K562 (cell line): ENCODE data around the gene PUM2.
A peak's percentile ranks its signal among the peaks of the same experiment; 100 is the strongest.

Experiments
- CHCHD3 ChIP-seq: fragments of 250-450 bp; sonication (Bioruptor Pico); IDR thresholded peaks from 2 replicates; pipeline ENCODE4 v2.1.2; 2022; ENCODE audit warnings: mild to moderate bottlenecking
- FOXA1 ChIP-seq: fragments of 450-650 bp; IDR thresholded peaks from 2 replicates; pipeline ENCODE4 v1.6.1; 2016; ENCODE audit warnings: mild to moderate bottlenecking, borderline replicate concordance
- PPARD ChIP-seq: fragments of 250-450 bp; sonication (Bioruptor Pico); IDR thresholded peaks from 2 replicates; pipeline ENCODE4 v1.8.0; 2022; ENCODE audit warnings: inconsistent platforms, mild to moderate bottlenecking, moderate library complexity
- RBM22 ChIP-seq: fragments of 200-400 bp; formaldehyde crosslinking; IDR thresholded peaks from 2 replicates; pipeline ENCODE4 v1.6.1; 2018; ENCODE audit warnings: low read length, low read depth; ENCODE audit not compliant: poor library complexity, severe bottlenecking
- ZNF695 ChIP-seq: fragments of 450-650 bp; formaldehyde crosslinking; IDR thresholded peaks from 2 replicates; pipeline ENCODE4 v1.4.0; 2020; ENCODE audit warnings: mild to moderate bottlenecking, moderate library complexity
- TF ChIP-seq, protein P1 (sequence below), 3 experiments: IDR thresholded peaks in 2 of 3; conservative IDR thresholded peaks in 1 of 3; 2 replicates each; pipeline ENCODE4 v1.5.1; 2011 to 2012; ENCODE audit warnings: low read length in 3 of 3, mild to moderate bottlenecking in 3 of 3, control low read depth in 2 of 3, improper control_type of control experiment in 1 of 3, inconsistent platforms in 1 of 3, low read depth in 1 of 3, mixed read lengths in 1 of 3, moderate library complexity in 1 of 3; ENCODE audit not compliant: insufficient read depth in 2 of 3
- TF ChIP-seq, protein P2 (sequence below), 2 experiments: fragments of 450-650 bp in 1 of 2; sonication (generic) in 1 of 2; formaldehyde crosslinking in 1 of 2; IDR thresholded peaks in 1 of 2; conservative IDR thresholded peaks in 1 of 2; 2 replicates each; pipeline versions ENCODE4 v1.6.1 to v1.8.1; 2016 to 2023; ENCODE audit warnings: mild to moderate bottlenecking in 2 of 2, moderate library complexity in 2 of 2, inconsistent platforms in 1 of 2, missing genetic modification reagents in 1 of 2

- no peak for TF ChIP-seq RBM22
- TF ChIP-seq, protein P1, sequence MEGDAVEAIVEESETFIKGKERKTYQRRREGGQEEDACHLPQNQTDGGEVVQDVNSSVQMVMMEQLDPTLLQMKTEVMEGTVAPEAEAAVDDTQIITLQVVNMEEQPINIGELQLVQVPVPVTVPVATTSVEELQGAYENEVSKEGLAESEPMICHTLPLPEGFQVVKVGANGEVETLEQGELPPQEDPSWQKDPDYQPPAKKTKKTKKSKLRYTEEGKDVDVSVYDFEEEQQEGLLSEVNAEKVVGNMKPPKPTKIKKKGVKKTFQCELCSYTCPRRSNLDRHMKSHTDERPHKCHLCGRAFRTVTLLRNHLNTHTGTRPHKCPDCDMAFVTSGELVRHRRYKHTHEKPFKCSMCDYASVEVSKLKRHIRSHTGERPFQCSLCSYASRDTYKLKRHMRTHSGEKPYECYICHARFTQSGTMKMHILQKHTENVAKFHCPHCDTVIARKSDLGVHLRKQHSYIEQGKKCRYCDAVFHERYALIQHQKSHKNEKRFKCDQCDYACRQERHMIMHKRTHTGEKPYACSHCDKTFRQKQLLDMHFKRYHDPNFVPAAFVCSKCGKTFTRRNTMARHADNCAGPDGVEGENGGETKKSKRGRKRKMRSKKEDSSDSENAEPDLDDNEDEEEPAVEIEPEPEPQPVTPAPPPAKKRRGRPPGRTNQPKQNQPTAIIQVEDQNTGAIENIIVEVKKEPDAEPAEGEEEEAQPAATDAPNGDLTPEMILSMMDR (IDR thresholded peaks at IDR 0.05 in 2 of 3, conservative IDR thresholded peaks at IDR 0.05 in 1 of 3; ENCODE audit: insufficient read depth in 2 of 3, low read depth in 1 of 3, low read length in 3 of 3): peak; percentile 76 to 98 (median 90)
- TF ChIP-seq, protein P2, sequence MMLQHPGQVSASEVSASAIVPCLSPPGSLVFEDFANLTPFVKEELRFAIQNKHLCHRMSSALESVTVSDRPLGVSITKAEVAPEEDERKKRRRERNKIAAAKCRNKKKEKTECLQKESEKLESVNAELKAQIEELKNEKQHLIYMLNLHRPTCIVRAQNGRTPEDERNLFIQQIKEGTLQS (IDR thresholded peaks at IDR 0.05): no peak
- TF ChIP-seq, protein P2 (CRISPR knock-in tag; conservative IDR thresholded peaks at IDR 0.05): no peak
- no peak for TF ChIP-seq CHCHD3 (CRISPR knock-in tag)
- TF ChIP-seq ZNF695 (CRISPR knock-in tag): no peak
- TF ChIP-seq FOXA1: no peak
- TF ChIP-seq PPARD (CRISPR knock-in tag): no peak
Observed at GRCh38 chr2:20291106-20291564, 59.5 kb downstream of the PUM2 start.
